Activated CD4-positive, alpha-beta T cell treated with anti-CD3 and anti-CD28 coated beads, Interleukin-2, Interleukin-6, amounts not matched to agents 100 ng/mL and 50 ng/mL, durations not matched to agents 16 hours and 8 hours (primary cell): ENCODE results near the gene SMIM34.
"Not testable (repeated sequence)": the region's sequence is repeated elsewhere in the genome, so short reads cannot be mapped to it uniquely, and the experiment has no call there.

Experiments
- DNase-seq: peaks from one replicate; pipeline ENCODE4 v3.0.0-alpha.2; 2020

SMIM34 gene

DNA sequence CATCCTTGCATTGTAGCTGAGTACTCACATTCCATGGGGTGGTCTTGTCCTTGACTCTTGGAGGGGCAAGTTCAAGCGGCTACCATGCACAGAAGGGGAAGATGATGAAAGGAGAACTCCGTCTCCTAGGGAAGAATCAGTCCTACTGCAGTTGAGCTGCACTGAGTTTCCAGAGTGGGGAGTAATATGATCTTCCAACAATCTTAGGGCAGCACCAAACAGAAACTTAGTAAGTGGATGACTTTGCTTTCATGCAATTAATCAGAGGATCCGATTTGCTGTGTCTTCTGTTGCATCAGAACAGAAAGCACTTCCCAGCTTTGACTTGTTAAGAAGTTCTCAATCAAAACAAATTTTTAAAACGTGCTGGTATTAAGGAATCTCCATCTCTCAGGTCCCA is at the start of gene SMIM34:
SMIM34 (minus strand) TSS at position 147 of the 400 bp plus-strand sequence; CDS start at position 35, 112 bp downstream.
- not testable (repeated sequence) for DNase-seq

GRCh38 chr21:34467333-34467732 is 43.6 kb upstream of the SMIM34 start:
- DNase-seq, result not testable (repeated sequence)

DNA sequence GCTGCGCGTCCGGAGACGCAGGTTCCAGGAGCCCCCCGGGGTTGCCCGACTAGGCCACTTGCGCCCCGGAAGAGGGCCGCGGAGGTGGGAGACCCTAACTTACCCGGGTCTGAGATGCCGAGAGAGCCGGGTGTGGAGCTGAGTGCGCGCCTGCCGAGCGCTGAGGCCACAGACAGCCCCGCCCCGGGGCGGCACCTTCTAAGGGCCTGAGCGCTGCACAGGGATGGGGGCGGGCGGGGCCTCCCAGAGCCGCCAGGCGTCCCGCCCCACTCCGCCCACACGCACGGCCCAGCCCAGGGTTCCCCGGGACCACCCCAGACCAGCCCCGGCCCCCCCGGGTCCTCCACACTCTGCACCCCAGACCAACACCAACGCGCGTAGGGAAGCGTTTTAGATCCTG is 35.7 kb upstream of the SMIM34 start:
- DNase-seq, result not testable (repeated sequence)

DNA sequence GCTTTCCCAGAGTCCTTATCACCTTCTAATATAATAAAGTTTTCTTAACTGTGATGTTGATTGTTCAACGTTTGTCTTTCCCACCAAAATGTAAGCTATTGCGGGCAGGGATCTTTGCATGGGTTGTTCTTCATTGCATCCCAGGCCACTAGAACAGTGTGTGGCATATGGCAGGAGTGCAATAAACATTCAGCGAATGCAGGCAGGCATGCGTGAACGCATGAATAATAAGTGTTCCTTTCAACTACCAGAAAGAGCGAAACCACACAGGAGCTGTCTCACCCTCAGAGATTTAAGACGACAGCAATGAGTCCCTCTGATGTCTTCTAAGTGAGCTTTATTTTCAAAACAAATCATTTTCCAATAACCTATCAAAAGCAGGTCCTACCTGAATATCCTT is 34.5 kb upstream of the SMIM34 start:
- not testable (repeated sequence) for DNase-seq

GRCh38 chr21:34456180-34456579 is 32.4 kb upstream of the SMIM34 start:
- not testable (repeated sequence) for DNase-seq

DNA sequence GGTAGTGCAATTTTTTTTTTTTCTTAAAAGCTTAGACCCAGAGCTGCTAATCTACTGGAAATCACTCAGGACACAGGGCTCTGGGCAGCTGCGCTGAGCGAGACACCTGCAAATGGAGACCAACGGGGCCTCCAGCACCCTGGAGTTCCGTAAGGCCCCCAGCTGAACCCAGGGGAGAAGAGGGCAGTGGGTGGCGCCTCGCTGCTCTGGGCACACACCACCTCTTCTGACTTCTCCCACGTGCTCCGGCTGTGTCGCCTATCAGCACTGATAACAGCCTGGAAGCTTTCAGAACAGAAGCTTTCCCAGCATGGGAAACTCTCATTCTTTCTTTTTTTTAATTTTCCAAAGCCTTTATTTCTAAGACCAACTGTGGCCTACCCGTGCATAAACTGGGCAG is 31.9 kb upstream of the SMIM34 start:
- not testable (repeated sequence) for DNase-seq

DNA sequence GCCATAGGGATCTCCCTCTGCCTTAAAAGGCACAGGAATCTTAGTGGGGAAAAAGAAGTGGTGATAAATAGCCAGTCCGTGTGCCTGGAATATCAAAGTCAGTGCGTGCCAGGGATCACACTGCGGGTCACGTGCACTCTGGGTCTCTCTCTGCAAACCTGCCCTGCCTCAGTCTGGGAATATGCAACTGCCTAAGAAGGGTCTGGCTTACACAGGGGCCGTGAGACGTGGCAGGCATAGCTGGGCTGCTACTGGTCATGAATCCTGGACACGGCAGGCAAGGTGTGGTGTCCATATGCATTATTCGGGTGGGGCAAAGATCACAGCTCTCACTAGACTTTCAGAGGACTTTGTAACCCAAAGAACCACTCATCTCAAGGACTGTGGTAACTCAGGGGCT is 23.3 kb upstream of the SMIM34 start:
- not testable (repeated sequence) for DNase-seq

DNA sequence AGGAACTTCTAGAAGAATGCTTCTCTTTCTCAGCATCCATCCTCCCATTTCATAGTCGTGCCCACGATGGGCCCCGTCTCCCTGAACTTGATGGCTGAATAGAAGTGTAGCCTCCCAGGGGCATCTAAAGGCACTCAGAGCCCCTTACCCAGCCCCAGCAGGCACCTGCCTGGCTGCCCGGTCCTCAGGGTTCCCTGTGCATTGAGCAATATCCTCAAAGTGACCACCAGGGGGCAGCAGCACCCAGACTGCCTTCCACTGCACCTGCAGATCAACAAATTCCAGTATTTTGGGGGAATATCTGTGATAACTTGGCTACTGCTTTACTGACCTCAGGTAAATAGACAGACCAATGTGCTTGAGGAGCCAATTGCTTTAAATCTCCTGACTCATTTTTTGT is 19.7 kb upstream of the SMIM34 start:
- DNase-seq, result not testable (repeated sequence)

GRCh38 chr21:34429710-34430109 is 6.0 kb upstream of the SMIM34 start:
- DNase-seq, result not testable (repeated sequence)

- DNase-seq, result not testable (repeated sequence)
Measured at GRCh38 chr21:34428441-34428840, 4.7 kb upstream of the SMIM34 start.

DNA sequence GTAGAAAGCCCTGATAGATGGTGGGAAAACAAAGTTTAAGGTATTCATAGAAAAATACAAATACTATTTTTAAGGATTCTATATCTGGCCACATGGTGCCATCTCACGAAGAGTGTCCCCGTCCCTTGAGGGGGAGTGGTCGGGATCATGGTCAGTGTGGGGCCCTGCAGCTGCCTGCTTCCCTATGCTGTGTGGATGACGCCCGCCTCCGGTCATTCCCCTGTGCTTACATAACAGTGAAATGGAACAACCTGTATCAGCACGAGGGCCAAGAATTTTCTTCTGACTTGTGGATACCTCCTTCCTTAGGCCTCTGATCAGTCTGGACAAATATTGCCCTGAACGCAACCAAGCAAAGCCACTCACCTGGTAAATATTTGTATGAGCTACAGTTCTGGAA is 3.6 kb upstream of the SMIM34 start:
- DNase-seq, result not testable (repeated sequence)

GRCh38 chr21:34417448-34418077 is 6.2 kb downstream of the SMIM34 start:
- not testable (repeated sequence) for DNase-seq

GRCh38 chr21:34407294-34407693 is 16.5 kb downstream of the SMIM34 start:
- not testable (repeated sequence) for DNase-seq

- not testable (repeated sequence) for DNase-seq
Measured at GRCh38 chr21:34406676-34407075, 17.1 kb downstream of the SMIM34 start.

- not testable (repeated sequence) for DNase-seq
Measured at GRCh38 chr21:34406102-34406501, 17.6 kb downstream of the SMIM34 start.

- DNase-seq, result not testable (repeated sequence)
Measured at GRCh38 chr21:34405686-34406085, 18.1 kb downstream of the SMIM34 start.

DNA sequence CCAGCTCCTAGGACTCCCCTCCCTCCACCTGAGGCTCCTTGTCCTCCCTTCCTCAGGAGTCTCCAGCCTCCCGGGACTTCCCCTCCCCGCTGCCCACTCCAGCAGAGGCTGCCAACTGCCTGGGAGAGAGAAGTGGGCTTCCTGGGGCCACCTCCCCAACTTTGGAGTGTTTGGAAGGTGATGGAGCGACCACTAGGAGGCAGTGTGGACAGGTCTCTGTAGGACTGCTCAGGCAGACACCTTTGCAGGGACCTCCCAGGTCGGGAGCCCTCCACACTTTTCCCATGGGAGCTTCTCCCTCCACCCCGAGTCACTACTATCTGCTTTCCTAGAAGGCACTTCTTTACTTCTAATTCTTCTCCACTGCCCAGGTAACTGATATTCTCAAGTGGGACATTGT is 19.0 kb downstream of the SMIM34 start:
- not testable (repeated sequence) for DNase-seq

DNA sequence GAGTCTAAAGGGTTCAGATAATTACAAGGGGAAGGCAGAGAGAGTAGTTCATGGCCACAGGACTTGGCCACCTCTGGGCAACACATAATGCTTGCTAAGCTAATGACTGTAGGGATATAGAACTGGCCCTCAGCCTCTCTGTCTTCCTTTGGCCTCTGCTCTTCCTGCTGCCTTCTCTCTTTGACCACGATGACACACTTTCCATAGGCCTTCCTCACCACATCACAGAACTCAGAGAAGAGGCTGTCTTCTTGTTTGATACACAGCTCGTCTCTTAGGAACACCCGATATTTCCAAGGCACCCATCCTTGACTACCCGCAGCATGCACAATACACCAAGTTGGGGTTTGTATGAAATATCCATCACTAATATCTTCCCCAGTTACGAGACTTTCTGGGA is 23.2 kb downstream of the SMIM34 start:
- not testable (repeated sequence) for DNase-seq

GRCh38 chr21:34383724-34384415 is 39.9 kb downstream of the SMIM34 start:
- DNase-seq, result not testable (repeated sequence)

DNA sequence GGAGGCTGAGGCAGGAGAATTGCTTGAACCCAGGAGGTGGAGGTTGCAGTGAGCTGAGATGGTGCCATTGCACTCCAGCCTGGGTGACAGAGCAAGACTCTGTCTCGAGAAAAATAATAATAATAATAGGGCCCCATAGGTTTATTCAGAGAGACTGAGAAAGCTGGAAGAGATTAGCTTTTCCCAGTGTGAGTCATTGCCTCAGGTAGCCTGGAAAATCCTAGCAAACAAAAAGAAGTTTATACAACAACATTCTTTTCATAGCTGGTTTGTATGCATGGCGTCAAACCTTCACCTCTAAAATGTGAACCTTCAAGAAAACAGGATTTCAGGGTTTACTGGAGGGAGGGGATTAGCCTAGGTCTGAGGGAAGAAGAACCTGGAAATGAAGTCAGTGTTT is 40.6 kb downstream of the SMIM34 start:
- DNase-seq, result not testable (repeated sequence)

DNA sequence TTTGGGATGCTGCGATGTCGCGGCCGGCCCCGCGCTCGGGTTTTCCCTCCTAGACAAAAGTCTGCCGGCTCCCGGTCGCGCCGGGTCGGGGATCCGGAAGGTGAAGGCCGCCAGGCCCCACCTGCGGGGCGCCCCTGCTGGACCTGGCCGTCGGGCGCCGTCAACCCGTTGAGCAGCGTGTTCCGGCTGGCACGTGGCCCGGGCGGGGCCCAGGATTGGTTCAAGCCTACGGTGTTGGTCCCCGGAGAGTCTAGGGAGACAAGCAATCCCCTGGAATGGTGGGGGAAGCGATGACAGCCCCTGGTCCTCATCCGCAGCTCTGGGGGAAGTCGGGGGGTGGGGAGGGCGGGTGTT is 48.2 kb downstream of the SMIM34 start:
- not testable (repeated sequence) for DNase-seq

DNA sequence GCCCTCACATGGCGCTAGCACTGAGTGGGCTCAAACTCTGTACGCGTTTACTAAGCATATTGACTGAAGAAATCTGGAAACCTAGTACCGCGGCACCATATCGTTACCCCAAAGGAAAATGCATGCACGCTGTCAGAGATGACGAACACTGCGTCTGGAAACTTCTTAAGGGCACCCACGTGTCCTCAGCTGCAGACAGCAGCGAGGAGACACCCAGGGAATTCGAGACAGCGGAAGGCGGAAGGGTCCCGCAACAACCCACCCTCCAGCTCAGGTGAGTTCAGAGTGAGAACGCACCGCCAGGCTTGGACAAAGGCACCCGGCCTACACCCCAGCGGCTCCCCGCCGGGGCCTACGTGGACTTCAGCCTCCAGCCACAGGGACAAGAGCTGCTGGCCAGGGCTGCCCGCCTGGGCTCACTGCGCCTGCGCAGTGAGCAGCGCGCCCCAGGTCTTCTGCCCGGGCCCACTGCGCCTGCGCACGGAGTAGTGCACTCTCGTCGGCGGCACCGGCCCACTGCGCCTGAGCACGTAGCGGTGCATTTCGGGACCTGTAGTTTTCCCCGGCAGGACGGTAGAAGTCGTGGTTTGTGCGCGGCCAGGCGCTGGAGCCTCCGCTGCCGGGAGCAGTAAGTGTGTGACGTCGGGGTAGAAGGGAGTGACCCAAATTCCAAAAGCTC is 48.7 kb downstream of the SMIM34 start, which contains the start of gene SMIM11:
SMIM11 (plus strand) TSS at position 568 of the 679 bp plus-strand sequence. CDS start 3,998 bp downstream, outside the sequence.
- not testable (repeated sequence) for DNase-seq

DNA sequence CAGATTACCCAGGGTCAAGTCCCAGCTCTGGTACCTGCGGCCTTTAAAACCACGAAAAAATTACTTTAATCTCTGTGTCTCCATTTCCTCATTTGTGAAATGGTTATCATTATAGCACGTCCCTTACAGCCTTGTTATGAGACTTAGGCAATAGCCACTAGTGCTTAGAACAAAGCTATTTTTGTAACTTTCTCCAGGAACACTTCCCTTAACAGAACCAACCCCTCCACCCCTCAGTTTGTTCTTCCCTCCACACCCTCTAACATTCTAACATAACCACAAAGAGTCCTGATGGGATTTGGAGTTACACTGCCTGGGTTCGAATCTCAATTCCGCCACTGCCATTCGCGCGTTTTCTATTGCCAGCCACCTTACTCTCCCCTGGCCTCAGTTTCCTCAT is 49.3 kb downstream of the SMIM34 start:
- DNase-seq, result not testable (repeated sequence)

DNA sequence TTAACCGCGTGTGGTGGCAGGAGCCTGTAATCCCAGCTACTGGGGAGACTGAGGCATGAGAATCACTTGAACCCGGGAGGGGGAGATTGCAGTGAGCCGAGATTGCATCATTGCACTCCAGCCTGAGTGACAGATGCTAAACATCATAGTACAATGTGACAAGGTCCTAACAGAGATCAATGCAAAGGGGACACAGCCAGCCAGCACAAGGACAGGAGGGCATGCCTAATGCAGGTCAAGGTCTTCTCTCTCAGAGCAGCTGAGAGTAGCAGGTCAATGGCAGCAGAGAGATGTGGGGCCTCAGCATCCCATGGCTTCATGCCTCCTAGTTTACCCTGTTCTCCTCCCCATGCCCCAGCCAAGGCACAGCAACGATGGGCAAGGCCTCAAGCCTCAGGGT is 51.4 kb downstream of the SMIM34 start:
- DNase-seq, result no peak
